ENCODE data around the gene TRMT1L.

DNA sequence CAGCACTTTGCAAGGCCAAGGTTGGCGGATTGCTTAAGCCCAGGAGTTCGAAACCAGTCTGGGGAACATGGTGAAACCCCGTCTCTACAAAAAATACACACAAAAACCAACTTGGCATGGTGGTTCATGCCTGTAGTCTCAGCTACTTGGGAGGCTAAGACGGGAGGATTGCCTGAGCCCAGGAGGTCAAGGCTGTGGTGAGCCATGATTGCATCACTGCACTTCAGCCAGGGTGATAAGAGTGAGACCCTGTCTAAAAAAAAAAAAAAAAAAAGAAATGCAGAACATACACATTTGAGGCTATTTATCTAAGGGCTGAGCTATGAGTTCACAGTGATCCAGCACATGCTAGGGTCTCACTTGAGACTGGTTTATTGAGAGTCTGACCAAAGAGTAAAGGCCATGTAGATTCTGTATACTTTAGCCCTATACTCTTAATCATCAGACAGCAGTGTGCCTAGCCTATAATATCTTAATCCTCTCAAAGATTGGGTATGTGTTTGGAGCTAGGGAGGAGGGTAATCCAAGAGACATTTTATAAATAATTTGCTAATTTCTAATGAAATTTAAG is 87.5 kb downstream of the TRMT1L start:
- TF ChIP-seq CTCF (IDR thresholded peaks at IDR 0.05) = no peak
- TF ChIP-seq POLR2A (IDR thresholded peaks at IDR 0.05) = no peak
- no peak for TF ChIP-seq EP300 (IDR thresholded peaks at IDR 0.05)
- no peak for TF ChIP-seq POLR2AphosphoS5 (IDR thresholded peaks at IDR 0.05)
